GM12801 (cell line): ENCODE data around the gene MFRP.

Experiments used
- CTCF ChIP-seq: IDR thresholded peaks from one replicate; pipeline ENCODE4 v1.5.1; 2011; ENCODE audit warnings: control low read depth; ENCODE audit not compliant: insufficient read length; ENCODE audit errors: extremely low read depth

Gene MFRP

GRCh38 chr11:119347940-119348605 lies 1.6 kb upstream of the MFRP start:
- TF ChIP-seq CTCF, result no peak

GRCh38 chr11:119347242-119347641 lies 737 bp upstream of the MFRP start:
- no peak for TF ChIP-seq CTCF

- no peak for TF ChIP-seq CTCF
These were observed 820 bp downstream of the MFRP start for GRCh38 chr11:119345685-119346084.

GRCh38 chr11:119344291-119345010 lies 2.1 kb downstream of the MFRP start:
- no peak for TF ChIP-seq CTCF

- no peak for TF ChIP-seq CTCF
These were observed 2.8 kb downstream of the MFRP start for GRCh38 chr11:119343726-119344125.

GRCh38 chr11:119342362-119343130 lies 4.0 kb downstream of the MFRP start:
- no peak for TF ChIP-seq CTCF

GRCh38 chr11:119342023-119342300 lies 4.5 kb downstream of the MFRP start:
- no peak for TF ChIP-seq CTCF
